H54 (cell line): Measurements from ENCODE around the gene NMBR.

Experiments
- DNase-seq: peaks from one replicate; pipeline ENCODE4 v3.0.0; 2011; ENCODE audit warnings: low spot score, mixed read lengths; ENCODE audit not compliant: insufficient read length
- FAIRE-seq: peaks from 3 replicates; lab custom pipeline; 2011; peaks lifted over from hg19 to GRCh38; lab: Jason Lieb, UNC
- POLR2A ChIP-seq: IDR thresholded peaks from 2 replicates; pipeline ENCODE4 v1.6.1; 2011; ENCODE audit warnings: low read depth, mild to moderate bottlenecking, low read length

Gene NMBR

GRCh38 chr6:142026471-142026870, 120.5 kb downstream of the NMBR start:
- FAIRE-seq (no peak), DNase-seq (no peak)
- no peak for TF ChIP-seq POLR2A
